ENCODE data around the gene PTGS2. TPM values are rescaled to one million over a fixed set of nuclear protein-coding genes. Genes with fewer than 3 reads are reported as not detected.

PTGS2 gene
- total and polyA plus RNA-seq, 2 experiments from 2014 or later: 0.11 to 0.17 TPM

- DNase-seq (ENCODE audit: low spot score) (no peak), ATAC-seq (no peak)
- H3K27me3 Mint-ChIP-seq (ENCODE audit: insufficient read depth, low read depth, poor library complexity): peaks cover 7% of the 10 kb centered on the region
- H3K27ac ChIP-seq (ENCODE audit: low read depth): no peak overlapping the region
- no peak overlapping the region for H3K27ac Mint-ChIP-seq
- no peaks in the 10 kb centered on the region for H4K20me1 ChIP-seq (replicated peaks; ENCODE audit: insufficient read depth)
- peaks cover 15% of the 10 kb centered on the region; the same call in 1 of the 2 replicates for H3K9me2 ChIP-seq (ENCODE audit: insufficient read depth)
- H3K4me3 Mint-ChIP-seq: no peak overlapping the region
- H2AFZ ChIP-seq: no peak overlapping the region
- TF ChIP-seq CREB1 (CRISPR knock-in tag; IDR thresholded peaks at IDR 0.05; ENCODE audit: low read depth) (no peak), ETS1 (IDR thresholded peaks at IDR 0.05) (no peak), STAT1 (IDR thresholded peaks at IDR 0.05; ENCODE audit: unreplicated experiment) (no peak), EZH2phosphoT487 (IDR thresholded peaks at IDR 0.05; ENCODE audit: unreplicated experiment) (no peak), ZNF462 (CRISPR knock-in tag; IDR thresholded peaks at IDR 0.05) (no peak), JUNB (IDR thresholded peaks at IDR 0.05; ENCODE audit: unreplicated experiment) (no peak), REST (IDR thresholded peaks at IDR 0.05; ENCODE audit: unreplicated experiment) (no peak), POLR2AphosphoS5 (IDR thresholded peaks at IDR 0.05; ENCODE audit: low read depth) (no peak), CTCF (conservative IDR thresholded peaks at IDR 0.05; ENCODE audit: low read depth in 2 of 2) (no peak), EZH2 (IDR thresholded peaks at IDR 0.05; ENCODE audit: low read depth, unreplicated experiment) (no peak), ZNF114 (CRISPR knock-in tag; IDR thresholded peaks at IDR 0.05) (no peak), NANOG (IDR thresholded peaks at IDR 0.05; ENCODE audit: borderline replicate concordance) (no peak), ZNF331 (CRISPR knock-in tag; IDR thresholded peaks at IDR 0.05; ENCODE audit: low read depth) (no peak)
- H3K36me3 ChIP-seq (ENCODE audit: insufficient read depth): no peaks in the 10 kb centered on the region
- peaks cover 6% of the 10 kb centered on the region for H3K4me1 ChIP-seq (ENCODE audit: insufficient read depth)
- H3K9me3 Mint-ChIP-seq: no peaks in the 10 kb centered on the region; the same call in 2 of the 3 replicates
- H3K36me3 Mint-ChIP-seq (ENCODE audit: low read depth): no peaks in the 10 kb centered on the region; the same call in 2 of the 3 replicates
- no peaks in the 10 kb centered on the region for H3K27me3 ChIP-seq (ENCODE audit: insufficient read depth)
- H3F3A ChIP-seq (replicated peaks; ENCODE audit: low read depth): no peaks in the 10 kb centered on the region
- H3K79me2 ChIP-seq (replicated peaks; ENCODE audit: insufficient read depth): no peaks in the 10 kb centered on the region
- H3K4me3 ChIP-seq: no peak overlapping the region
- H3K4me1 Mint-ChIP-seq: peaks cover 6% of the 10 kb centered on the region; the same call in 2 of the 3 replicates
- no peak overlapping the region for H3K4me2 ChIP-seq
These were observed 26.9 kb downstream of the PTGS2 start for GRCh38 chr1:186653312-186653711.
